Stimulated activated CD4-positive, alpha-beta T cell treated with anti-CD3 and anti-CD28 coated beads, Interleukin-4, amount 100 ng/mL, for 4 hours (primary cell): ENCODE data around the gene PDCD4.

Experiments used
- DNase-seq, 2 experiments: peaks; one replicate each; pipeline ENCODE4 v3.0.0-alpha.2; 2020

The PDCD4 gene

GRCh38 chr10:110843031-110843430, 28.7 kb upstream of the PDCD4 start:
- peak in 1 of 2 experiments; percentile 30 for DNase-seq

GRCh38 chr10:110843796-110844616, 27.7 kb upstream of the PDCD4 start:
- DNase-seq, result no peak

GRCh38 chr10:110844617-110844881, 27.2 kb upstream of the PDCD4 start:
- DNase-seq, result no peak

- no peak for DNase-seq
These were observed 26.5 kb upstream of the PDCD4 start for GRCh38 chr10:110845192-110845755.

GRCh38 chr10:110845756-110846620, 25.7 kb upstream of the PDCD4 start:
- no peak for DNase-seq

GRCh38 chr10:110847374-110847773, 24.4 kb upstream of the PDCD4 start:
- DNase-seq, result no peak

GRCh38 chr10:110848106-110848505, 23.6 kb upstream of the PDCD4 start:
- no peak for DNase-seq

- no peak for DNase-seq
These were observed 21.6 kb upstream of the PDCD4 start for GRCh38 chr10:110850099-110850498.

- no peak for DNase-seq
These were observed 20.6 kb upstream of the PDCD4 start for GRCh38 chr10:110851020-110851612.

- DNase-seq, result peak in 1 of 2 experiments; percentile 31
These were observed 19.4 kb upstream of the PDCD4 start for GRCh38 chr10:110852255-110852896.

GRCh38 chr10:110852947-110853346, 18.8 kb upstream of the PDCD4 start:
- no peak for DNase-seq

- no peak for DNase-seq
These were observed 17.7 kb upstream of the PDCD4 start for GRCh38 chr10:110853921-110854605.

GRCh38 chr10:110857265-110858171, 14.2 kb upstream of the PDCD4 start:
- DNase-seq, result no peak

GRCh38 chr10:110858297-110858934, 13.3 kb upstream of the PDCD4 start:
- DNase-seq, result no peak

GRCh38 chr10:110859206-110859972, 12.3 kb upstream of the PDCD4 start:
- DNase-seq, result no peak

- no peak for DNase-seq
These were observed 11.8 kb upstream of the PDCD4 start for GRCh38 chr10:110859973-110860376.

- peak in 1 of 2 experiments; percentile 27 for DNase-seq
These were observed 11.0 kb upstream of the PDCD4 start for GRCh38 chr10:110860576-110861241.

GRCh38 chr10:110861476-110861875, 10.3 kb upstream of the PDCD4 start:
- no peak for DNase-seq

- no peak for DNase-seq
These were observed 9.6 kb upstream of the PDCD4 start for GRCh38 chr10:110861930-110862649.
